CD4-positive, alpha-beta T cell treated with Interleukin-10 for 1 hour (primary cell): Measurements from ENCODE around the gene RPS21.
"Not testable (repeated sequence)": the region's sequence is repeated elsewhere in the genome, so short reads cannot be mapped to it uniquely, and the experiment has no call there.

Experiments
- DNase-seq: peaks from one replicate; pipeline ENCODE4 v3.0.0-alpha.2; 2020

Gene RPS21

DNA sequence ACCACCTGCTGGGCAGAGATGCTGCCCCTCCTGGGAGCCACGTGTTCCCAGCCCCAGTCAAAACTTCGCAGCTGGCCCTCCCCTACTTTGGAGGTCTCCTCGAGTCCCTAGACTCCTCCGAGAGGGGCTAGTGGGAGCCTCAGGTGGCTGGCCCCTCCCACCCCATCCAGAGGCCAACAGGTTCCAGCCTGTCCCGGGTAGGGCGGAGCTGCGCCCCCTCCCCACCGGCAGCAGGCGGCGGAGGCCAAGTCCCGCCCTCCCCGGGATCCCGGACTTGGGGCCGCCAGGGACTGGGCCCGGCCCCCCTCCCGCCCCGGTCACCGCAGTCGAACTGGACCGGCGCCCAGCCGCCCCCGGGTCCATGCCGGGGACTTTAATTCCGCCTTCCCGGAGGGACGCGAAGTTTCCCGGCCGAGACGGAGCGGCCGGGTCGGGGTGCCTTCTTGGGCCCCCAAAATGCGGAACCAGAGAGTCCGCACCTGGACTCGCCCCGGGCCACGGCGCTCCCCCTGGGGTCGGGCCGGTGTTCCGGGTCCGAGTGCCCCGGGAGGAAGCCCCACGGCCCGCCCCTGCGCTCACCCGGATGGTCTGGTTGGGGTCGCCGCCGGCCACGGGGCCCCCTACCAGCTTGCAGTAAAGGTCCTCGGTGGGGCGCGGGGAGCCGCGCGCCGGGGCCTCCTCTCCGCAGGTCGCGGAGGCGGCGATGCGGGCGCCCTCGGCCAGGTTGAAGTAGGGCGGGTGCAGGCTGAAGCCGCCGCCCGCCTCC is 20.4 kb upstream of the RPS21 start:
- DNase-seq = no peak

DNA sequence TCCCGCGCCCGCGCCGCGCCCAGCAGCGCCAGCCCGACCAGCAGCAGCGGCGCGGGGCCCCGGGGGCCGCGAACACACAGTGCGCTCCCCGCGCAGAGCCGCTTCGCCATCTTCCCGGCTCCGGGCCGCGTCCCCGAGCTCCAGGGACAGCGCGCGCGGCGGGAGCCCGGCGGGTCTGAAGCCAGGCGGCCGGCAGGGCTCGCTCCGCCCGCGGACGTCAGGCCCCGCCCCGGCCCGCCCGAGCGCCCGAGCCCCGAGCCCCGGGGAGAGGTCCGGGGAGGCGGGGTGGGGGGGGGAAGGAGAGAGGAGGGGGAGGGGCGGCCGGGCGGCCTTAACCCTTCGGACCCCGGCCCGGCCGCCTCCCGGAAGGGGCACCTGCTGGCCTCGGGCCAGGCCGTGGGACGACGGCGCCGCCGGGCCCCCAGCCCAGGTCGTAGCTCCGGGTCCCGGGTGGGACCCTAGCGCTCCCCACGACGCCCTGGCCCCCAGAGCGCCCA is 19.7 kb upstream of the RPS21 start, which contains the start of gene LAMA5:
TSS of gene LAMA5 (minus strand) at position 177 of the 497 bp plus-strand sequence. CDS start at position 110, 67 bp downstream.
- DNase-seq = no peak

DNA sequence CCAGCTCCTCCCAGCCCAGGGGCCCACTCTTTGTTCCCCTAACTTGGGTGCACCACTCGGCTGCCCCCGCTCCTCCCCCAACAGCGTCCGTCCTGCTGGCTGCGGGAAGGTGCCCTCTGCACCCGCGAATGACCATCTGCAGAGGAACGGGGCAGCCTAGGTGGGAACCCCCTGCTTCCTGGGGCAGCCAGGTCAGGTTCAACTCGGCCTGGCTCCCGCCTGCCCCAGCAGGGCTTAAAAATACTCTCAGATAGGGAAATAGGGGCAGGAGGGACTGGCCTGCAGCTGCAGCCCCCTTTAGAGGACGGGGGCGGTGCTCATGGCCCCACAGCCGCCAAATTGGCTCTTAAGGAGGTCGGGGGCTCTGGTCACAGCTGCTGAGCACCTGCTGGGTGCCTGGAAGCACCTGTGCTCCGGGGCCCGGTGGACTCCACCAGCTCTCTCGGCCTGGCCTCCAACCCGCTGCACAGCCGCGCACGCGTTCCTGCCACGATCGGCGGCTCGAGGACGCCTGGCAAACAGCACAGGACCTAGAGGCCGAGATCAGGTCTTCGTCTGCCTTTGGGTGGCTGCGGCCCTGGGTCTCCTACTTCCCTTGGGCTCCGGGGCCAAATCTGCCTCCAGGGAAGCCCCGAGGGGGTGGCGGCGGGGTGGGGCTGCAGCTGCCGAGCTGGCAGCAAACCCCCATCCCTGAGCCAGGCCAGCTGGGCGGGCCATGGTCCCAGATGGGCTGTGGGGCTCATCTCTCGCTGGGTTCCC is 19.1 kb upstream of the RPS21 start:
- no peak for DNase-seq

DNA sequence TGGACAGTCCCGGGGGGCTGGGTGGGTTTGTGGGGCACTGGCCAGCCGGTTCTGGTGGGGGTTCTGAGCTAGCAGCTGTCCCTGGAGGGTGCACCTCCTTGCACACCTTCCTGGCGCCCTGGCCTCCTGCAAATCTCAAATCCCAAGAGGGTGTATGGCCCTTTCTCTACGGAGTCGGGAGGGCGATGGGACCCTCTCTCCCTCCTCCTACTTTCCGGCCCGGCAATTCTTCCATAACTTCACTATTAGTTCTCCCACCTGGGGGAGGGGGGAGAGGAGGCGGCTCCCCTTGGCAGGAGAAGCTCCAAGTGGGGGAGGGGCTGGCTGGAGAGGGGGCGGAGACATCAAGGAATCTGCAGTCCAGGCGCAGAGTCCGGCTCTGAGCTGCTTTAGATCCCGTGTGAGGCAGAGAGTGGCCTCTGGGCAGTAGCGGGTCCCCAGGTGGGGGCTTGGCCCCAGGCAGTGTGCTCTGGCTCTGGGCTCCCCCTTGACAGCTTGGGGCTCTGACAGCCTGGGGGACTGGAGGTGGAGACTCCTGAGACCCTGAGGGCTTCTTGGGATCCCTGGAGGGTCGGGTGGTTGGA is 18.4 kb upstream of the RPS21 start:
- DNase-seq = no peak

DNA sequence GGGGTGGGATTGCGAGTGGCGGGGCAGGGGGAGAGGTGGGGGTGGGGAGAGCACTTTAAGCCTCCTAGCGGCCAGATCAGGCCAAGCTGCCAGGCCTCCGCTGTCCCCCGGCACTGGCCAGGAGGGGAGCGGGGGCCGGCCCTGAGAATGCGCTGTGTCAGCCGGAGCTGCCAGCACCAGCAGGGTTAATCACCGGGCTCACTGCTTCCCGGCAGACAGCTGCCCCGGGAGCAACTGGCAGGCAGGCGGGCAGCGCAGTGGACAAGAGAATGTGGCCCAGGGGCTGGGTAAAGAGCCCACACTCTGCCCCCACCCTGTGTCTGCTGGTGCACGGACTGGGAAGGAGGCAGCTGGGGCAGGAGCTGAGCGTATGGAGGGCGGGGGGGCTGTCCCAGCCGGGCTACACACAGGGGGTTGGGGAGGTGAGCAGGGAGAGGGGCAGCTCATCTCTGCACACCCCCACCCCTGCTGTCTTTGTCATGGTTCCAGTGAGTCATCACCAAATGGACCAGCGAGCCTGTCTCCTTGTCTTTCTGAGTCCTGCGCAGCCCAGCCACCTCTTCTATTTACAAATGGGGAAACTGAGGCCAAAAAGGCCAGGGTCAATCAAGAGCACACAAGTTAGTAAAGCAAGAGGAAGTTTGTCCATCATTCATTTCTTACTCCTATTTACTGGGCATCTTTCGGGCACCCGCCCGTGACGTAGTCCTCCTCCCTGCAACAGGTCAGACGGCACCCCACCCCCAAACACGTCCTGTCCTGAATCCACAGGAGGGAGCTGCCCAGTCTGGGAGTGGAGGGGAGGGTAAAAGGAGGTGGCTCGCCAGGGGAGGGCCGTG is 17.7 kb upstream of the RPS21 start:
- no peak for DNase-seq

DNA sequence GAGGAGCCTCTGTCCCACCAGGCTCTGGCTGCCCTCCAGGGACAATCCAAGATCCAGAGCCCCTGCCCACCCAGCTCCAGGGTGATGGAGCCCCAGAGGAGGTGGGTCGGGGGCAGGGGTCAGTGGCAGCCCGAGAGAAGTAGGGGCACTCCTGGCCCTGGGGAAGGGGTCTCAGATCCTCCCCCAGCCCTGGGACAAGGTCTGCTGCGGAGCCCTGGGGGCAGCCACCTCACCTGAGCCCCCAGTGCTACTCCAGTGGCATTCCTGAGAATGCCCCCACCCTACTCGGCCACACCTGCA is 17.1 kb upstream of the RPS21 start:
- no peak for DNase-seq

DNA sequence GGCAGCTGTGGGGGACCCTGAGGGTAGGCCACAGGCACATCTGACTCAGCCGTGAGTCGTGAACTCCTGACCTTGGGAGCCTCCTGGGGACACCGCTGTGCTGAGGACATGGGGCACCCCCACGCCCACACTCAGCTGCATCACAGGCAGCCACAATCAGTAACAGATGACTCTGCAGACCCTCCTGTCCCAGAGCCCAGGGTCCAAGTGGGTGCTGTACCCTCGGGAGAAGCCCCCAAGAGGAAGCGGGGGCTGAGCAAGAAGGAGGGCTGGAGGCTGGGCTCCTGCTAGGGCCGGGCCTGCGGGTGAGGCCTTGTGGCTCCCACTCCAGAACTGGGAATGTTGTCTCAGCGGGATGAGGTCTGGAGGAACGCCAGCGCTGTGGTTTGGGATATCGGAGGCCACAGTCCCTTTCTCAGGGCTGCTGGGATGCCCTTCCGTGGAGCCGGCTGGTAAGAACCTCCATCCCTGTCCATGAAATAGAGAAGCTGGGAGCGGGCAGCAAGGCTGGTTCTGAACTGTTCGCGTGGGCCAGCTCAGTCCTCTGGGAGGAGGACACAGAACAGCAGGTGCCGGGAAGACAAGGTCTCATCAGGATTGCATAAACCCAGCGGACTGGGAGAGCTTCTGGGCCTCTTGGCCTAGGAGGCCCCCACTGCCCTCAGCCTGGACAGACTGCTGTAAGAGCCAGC is 16.6 kb upstream of the RPS21 start:
- no peak for DNase-seq

DNA sequence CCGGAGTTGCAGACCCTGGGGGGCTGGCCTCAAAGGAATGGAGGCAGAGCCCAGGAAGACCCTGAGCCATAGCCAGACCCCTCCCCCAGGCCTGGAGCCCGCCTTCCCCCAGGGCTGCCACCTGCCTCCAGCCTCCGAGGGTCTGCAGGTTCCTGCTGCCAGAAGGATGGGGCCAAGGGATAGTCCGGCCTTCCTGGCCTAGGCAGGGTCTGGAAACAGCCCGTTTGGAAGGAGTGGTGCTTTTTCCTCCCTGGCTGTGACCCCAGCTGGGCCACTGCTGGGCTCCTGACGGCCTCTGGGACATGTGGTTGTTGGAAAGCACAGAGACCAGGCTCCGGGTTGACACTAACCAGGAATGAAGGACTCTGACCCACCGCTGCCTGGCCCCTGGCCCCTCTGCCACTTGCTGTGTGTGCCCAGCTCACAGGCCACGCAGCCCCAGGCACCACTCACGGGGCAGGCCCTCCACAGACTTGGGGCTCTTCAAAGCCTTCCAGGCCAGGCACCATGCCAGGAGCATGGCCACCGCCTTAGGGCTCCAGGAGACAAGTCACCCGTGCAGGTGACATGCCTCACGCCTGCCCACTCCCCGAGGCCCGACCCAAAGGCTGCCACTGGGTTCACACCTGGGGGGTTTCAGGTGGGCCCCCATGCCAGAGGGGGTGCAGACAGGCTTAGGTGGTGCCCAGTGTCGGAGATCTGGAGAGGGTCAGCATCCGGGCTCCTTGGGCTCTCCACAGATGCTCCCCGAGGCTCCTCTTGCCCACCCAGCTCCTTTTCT is 15.9 kb upstream of the RPS21 start:
- no peak for DNase-seq

DNA sequence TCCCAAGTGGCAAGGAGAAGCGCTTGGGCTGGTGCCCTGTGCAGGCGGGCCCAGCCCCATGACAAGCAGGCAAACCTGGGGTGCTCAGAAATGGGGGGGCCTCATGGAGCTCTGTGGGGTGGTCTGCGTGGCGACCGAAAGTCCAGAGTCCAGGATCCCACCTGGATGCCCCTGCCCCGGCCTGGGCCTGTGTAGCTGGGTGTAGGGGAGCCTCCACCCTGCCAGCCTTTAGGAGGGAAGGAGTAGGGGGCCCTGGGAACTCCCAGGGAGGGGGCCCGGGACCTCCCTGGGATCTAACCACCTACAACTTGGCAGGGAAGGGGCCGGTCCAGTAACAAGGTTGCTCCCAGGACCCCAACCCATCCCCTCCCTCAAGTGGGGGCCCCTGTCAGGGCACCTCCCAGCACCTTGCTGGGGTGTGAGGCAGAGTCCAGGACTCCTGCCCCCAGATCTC is 15.3 kb upstream of the RPS21 start:
- DNase-seq = no peak

DNA sequence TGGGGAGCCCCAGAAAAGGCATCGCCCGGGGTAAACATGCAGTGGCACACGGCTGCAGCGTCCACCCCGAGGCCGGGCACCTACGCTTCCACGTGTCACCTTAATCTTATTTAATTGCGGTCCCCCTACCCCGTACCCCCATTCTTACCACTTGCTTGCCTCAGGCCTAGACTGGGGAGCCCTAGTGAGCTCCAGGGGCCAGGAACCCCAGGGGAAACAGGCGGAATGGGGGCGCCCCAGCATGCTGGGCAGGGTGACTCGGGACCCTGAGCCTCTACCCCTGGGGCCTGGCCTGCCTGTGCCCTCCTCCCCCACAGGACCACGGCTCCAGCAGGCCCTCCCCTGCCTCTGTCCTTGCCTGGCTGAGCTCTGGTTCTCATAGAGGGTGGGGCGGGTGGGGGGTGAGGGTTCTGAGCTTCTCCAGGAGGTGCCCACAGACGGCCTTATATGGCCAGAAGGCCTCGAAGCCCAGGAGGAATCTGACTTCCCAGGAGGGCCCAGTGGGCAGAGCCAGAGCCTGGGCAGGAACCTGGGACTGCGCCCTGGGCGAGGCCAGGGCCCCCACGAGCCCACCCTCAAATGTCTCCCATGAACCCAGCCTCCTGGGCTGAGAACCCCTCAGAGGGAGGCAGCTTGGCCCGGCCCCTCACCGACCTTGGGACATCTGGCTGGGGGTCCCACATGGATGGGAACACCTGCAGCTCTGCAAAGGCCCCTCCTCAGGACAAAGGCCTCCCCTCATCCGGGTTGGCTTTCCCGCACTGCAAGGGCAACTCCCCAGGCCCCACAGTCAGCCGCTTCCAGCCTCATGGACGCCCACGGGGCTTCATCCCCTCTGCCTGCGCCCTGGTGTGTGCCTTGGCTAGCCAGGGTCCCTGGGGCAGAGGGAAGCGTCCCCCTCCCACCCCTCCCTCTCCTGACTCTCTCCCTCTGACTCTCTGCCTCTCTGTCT is 14.6 kb upstream of the RPS21 start:
- no peak for DNase-seq

DNA sequence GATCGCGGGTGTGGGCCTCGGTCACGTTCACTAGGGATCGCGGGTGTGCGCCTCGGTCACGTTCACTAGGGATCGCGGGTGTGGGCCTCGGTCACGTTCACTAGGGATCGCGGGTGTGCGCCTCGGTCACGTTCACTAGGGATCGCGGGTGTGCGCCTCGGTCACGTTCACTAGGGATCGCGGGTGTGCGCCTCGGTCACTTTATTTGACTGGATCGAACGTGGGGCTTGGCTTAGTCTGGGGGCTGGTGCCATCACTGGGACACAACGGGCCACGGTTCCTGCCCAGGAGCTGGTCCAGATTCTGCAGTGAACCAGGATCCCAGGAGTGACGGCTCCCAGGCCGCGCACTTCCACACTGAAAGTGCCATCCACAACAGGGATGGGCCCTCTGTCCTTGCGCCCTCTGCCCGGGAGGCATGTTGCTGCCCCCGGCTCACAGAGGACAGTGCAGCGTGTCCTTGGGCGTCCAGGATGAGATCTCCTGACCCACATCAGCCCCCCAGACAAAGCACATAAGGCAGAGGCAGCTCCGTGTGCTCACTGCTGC is 13.2 kb upstream of the RPS21 start:
- DNase-seq = not testable (repeated sequence)

DNA sequence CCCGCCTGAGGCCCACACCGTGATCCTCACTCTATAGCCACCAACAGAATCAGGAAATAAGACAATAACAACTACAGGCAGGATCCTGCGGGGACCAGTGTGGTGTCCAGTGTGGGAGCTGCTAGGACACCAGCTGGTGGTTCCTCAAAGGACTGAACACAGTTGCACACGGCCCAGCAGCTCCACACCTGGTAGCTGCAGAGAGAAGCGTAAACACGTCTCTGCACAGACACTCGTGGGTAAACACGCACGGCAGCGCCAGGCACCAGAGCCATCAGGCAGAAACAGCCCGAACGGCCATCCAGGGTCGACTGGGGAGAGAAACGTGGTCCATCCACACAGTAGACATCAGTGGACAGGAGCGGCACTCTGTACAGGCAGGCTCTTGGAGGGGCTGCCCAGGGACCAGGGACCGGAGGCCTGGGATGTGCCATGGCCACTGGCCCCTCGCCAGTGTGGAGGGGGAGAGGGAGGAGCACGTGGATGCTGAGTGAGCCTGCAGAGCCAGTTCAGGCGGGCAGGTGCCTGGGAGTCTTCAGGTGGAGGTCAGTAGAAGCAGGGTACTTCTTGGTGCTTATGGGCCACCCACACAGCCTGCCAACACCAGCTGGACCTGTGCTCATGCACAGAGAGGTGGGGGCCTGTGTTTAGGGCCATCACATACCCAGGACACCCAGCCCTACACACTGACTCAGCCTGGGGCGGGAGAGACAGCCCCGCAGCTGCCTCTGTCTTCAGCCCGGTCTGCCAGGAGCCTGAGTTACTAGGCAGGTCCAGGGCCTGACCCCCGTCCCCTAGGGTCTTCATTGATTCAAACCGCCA is 12.4 kb upstream of the RPS21 start:
- no peak for DNase-seq

DNA sequence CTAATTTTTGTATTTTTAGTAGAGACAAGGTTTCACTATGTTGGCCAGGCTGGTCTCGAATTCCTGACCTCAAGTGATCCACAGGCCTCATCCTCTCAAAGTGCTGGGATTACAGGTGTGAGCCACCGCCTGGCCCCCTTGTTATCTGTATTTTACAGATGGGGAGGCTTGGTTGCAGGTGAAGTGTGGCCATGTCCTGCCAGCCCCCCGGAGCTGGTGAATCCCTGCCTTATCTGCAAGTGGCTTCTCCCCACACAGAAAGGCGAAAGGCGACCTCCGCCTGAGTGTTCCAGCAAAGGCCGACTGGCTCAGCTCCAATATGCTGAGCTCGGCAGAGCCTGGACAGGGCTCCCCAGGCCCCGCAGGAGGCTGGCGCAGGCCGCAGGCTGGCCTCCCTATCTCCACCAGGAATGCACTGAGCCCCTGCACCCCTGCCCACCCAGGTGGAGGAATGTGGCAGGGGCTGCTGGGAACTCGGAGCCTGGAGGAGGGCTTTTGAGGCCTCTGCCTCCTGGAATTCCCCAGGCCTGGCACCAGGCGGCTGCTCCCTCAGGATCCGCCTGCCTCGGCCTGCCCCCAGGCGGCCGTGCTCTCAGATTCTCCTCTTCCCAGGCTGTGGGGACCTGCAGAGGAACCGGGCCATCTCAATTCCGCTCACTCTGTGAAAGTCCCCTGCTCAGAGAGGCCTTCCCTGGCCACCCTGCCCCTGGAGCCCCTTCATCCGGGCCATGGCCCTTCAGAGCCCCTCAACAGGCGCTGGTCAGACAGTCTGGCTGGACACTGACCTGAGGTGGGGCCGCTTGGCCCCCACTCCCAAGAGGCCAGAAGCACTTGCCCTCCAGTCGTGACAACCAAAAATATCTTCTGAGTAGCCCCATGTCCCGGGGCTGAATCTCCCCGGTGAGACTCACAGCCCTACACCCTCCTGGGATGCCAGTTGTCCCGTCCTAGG is 10.5 kb upstream of the RPS21 start:
- no peak for DNase-seq

DNA sequence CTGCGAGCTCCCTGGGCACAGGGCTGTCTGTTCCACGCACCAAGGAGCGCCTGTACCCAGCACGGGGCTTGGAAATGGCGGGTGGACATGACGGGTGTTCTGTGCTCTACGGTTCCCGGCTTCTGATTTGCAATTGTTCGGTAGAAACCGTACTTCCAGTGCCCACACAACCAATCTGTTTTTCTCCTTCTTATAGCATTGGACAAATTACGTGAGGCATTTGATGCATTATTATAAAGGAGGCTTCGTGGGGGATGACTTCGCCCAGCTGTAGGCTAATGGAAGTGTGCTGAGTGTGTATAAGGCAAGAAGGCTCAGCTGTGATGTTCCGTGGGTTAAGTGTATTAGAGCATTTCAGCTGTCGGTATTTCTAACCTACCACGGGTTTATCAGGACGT is 9.8 kb upstream of the RPS21 start:
- no peak for DNase-seq

DNA sequence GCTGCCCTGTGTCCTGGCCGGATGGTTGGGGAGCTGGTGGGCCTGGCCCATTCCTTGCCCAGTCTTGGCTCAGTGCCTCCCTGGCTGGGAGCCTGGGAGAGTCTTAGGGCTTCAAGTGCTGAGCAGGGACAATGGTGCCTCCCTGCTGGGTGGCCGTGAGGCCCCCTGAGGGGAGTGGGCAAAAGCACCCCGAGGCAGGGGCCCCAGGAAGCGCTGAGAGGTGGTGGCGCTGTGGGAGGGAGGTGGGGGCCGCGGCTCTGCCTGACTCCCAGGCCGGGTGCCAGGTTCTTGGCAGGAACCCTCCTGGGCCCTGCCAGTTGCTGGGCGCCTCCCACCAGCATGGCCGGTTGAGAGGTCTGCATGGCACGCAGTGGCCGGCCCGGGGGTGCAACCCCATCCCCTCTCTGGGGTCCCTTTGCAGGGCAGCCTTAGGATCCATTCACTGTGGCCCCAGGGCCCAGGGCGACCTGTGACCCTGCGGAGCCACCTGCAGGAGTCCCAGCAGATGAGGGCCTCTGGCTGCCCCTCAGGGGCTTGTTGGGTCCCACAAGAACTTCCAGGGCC is 9.2 kb upstream of the RPS21 start:
- DNase-seq = no peak

DNA sequence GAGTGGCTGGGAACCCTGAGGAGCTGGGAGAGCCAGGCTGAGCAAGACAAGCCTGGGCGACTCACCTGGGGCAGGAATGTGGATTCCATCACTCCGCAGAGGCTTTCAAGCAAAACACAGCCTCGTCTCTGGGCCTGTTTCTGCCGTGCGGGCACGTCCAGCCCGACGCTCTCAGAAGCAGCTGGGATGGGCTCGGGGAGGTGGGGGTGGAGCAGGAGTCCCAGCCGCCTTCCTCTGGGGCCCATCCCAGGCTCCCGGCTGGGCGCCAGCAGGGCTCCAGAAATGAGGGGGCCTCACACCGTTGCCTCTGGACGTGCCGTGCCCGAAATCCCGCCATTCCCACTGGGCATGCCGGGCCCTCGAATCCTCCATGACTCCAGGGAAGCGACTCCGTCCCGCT is 8.7 kb upstream of the RPS21 start:
- no peak for DNase-seq

DNA sequence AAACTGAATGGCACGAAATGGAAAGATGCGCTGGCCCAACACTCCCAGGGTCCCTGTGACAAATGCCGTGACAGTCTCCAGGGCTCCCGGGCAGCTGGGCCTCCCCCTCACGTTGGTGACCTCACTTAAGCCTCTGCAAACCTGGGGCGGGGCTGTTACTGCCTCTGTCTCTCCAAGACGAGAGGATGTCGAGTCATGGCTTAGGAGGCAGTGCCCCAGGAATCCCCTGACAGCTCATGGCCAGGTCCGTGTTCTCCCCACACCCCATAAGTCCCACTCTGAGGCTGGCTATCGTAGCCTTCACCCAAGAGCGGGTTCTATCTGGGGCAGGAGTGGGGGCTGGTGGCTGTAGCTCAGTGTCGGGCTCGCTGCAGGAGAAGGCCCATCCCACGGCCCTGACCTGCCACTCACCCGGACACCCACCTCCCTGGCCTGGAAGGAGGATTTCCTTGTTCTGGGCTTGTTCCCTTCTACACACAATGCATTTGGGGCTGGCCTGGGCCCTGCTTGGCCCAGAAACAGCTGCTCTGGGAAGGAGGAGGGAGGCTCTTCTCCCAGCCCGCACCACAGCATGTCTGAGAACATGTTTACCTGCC is 5.6 kb upstream of the RPS21 start:
- DNase-seq = no peak
